ENCODE results near the gene CSMD2. TPM values are rescaled to one million over a fixed set of nuclear protein-coding genes. Genes with fewer than 3 reads are reported as not detected.

CSMD2 gene
- total RNA-seq, 1 donor from 2014 or later, result 0.55 TPM

DNA sequence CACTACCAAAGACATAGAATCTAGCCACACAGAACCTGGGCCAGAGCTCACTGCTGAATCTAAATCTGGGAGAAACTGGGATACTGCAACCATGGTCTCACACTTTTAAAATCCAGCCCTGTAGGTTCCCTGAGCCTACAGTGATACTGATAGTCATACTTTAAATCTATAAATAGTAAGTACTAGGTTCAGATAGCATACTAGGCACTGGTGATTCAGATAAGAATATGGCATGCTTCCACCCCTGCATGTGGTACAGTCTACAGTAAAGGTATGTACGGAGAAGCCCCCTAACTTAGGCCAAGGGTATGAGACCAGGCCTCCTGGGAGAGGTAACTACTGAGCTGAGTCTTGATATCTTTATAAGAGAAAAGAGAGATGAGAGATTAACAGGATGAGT is 494.5 kb downstream of the CSMD2 start:
- Mint-ChIP-seq H3K4me3 (ENCODE audit: unreplicated experiment) (no peak overlapping the region), H3K9me3 (ENCODE audit: low read depth) (peaks cover 19% of the 10 kb centered on the region), H3K36me3 (ENCODE audit: low read depth) (no peaks in the 10 kb centered on the region), H3K27ac (ENCODE audit: unreplicated experiment) (no peak overlapping the region), H3K4me1 (ENCODE audit: low read depth) (no peaks in the 10 kb centered on the region), H3K27me3 (ENCODE audit: low read depth) (peaks cover 2% of the 10 kb centered on the region)
- TF ChIP-seq, protein P1, sequence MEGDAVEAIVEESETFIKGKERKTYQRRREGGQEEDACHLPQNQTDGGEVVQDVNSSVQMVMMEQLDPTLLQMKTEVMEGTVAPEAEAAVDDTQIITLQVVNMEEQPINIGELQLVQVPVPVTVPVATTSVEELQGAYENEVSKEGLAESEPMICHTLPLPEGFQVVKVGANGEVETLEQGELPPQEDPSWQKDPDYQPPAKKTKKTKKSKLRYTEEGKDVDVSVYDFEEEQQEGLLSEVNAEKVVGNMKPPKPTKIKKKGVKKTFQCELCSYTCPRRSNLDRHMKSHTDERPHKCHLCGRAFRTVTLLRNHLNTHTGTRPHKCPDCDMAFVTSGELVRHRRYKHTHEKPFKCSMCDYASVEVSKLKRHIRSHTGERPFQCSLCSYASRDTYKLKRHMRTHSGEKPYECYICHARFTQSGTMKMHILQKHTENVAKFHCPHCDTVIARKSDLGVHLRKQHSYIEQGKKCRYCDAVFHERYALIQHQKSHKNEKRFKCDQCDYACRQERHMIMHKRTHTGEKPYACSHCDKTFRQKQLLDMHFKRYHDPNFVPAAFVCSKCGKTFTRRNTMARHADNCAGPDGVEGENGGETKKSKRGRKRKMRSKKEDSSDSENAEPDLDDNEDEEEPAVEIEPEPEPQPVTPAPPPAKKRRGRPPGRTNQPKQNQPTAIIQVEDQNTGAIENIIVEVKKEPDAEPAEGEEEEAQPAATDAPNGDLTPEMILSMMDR (IDR thresholded peaks at IDR 0.05), result no peak
- no peak for DNase-seq (ENCODE audit: low spot score)

DNA sequence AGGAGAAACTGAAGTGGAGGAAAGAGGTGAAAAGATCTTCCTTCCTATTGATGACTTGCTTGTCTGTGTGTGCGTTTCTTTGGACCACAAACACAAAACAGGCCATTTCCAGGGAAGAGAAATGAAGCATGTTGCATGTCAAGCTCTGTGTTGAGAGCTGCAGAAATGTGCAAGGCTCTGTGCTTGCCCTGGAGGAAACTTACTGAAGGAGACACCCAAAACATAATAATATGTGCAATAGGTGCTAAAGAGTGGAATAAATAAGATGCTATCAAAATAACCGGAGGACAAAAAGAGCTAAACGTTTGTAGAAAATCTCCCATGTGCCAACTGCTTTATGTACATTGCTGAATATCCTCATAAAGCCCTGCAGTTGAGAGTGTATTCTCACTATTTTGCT is 496.3 kb downstream of the CSMD2 start:
- TF ChIP-seq, protein P1 (IDR thresholded peaks at IDR 0.05), result no peak
- Mint-ChIP-seq H3K4me1 (ENCODE audit: low read depth) (no peaks in the 10 kb centered on the region), H3K27me3 (ENCODE audit: low read depth) (peaks cover 2% of the 10 kb centered on the region), H3K27ac (ENCODE audit: unreplicated experiment) (no peak overlapping the region), H3K9me3 (ENCODE audit: low read depth) (peaks cover 6% of the 10 kb centered on the region), H3K36me3 (ENCODE audit: low read depth) (no peaks in the 10 kb centered on the region), H3K4me3 (ENCODE audit: unreplicated experiment) (no peak overlapping the region)
- DNase-seq (ENCODE audit: low spot score), result no peak

DNA sequence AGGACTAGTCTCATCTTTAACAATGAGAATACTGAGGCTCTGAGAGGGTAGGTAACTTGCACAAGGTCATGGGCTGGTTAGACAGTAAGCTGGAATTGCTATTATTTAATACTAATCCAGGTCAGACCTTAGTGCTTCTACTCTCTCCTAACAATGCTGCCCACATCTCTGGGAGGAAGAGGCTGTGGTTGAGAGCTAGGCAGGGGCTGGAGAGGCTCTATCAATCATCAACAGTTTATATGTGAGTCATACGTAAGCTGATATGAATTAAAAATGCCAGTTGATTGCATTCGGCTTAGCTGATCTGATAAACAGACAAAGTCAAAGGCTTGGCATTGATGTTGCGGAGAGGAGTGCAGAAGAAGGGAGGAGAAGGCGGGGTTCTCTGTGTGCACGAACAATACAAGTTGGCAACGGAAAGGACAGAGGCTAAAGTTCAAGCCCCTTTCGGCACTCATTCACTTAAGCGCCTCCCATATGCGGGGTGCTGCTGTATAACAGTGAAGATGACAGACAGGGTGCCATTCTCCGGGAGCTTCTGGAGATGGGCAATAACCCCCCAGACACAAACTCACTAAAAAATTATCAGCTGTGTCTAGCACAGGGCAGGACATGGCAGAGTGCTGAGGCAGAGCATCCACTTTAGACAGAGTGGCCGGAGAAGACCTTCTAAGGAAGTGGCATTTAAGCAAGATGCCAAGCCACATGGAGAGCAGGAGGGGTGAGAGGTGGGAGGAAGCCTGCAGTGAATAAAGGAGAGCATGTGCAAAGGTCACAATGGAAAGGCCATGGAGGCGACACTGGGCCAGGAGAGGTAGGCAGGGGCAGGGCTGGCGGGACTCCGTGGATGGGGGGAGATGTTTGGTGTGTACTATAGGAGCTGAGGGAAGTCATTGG is 497.4 kb downstream of the CSMD2 start:
- TF ChIP-seq, protein P1 (IDR thresholded peaks at IDR 0.05), result no peak
- H3K27me3 Mint-ChIP-seq (ENCODE audit: low read depth), result peaks cover 4% of the 10 kb centered on the region
- H3K9me3 Mint-ChIP-seq (ENCODE audit: low read depth), result no peaks in the 10 kb centered on the region
- H3K27ac Mint-ChIP-seq (ENCODE audit: unreplicated experiment), result no peak overlapping the region
- H3K4me3 Mint-ChIP-seq (ENCODE audit: unreplicated experiment), result no peak overlapping the region
- DNase-seq (ENCODE audit: low spot score), result no peak
- no peaks in the 10 kb centered on the region for H3K36me3 Mint-ChIP-seq (ENCODE audit: low read depth)
- H3K4me1 Mint-ChIP-seq (ENCODE audit: low read depth), result no peaks in the 10 kb centered on the region

DNA sequence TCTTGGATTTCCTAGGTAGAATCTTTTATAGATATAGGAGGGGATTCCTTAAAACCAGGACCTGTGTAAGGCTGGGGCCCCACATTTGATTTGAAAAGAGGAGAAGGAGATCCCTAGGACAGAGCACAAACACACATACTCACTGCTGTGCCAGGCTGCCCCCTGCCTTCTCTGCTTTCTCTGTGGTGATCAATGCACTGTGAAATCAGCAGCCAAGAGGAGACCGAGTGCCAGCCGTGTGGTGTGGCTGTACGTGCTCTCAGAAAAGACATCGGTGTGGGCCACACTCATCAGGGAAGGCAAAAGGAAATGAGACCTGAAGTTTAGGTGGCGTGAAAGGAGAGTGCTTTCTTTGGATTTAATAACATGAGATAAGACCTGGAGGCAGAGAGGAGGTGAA is 498.4 kb downstream of the CSMD2 start:
- H3K27ac Mint-ChIP-seq (ENCODE audit: unreplicated experiment), result no peak overlapping the region
- no peaks in the 10 kb centered on the region for H3K9me3 Mint-ChIP-seq (ENCODE audit: low read depth)
- no peak for DNase-seq (ENCODE audit: low spot score)
- TF ChIP-seq, protein P1 (IDR thresholded peaks at IDR 0.05), result no peak
- peaks cover 4% of the 10 kb centered on the region for H3K27me3 Mint-ChIP-seq (ENCODE audit: low read depth)
- H3K4me3 Mint-ChIP-seq (ENCODE audit: unreplicated experiment), result no peak overlapping the region
- no peaks in the 10 kb centered on the region for H3K36me3 Mint-ChIP-seq (ENCODE audit: low read depth)
- no peaks in the 10 kb centered on the region for H3K4me1 Mint-ChIP-seq (ENCODE audit: low read depth)

DNA sequence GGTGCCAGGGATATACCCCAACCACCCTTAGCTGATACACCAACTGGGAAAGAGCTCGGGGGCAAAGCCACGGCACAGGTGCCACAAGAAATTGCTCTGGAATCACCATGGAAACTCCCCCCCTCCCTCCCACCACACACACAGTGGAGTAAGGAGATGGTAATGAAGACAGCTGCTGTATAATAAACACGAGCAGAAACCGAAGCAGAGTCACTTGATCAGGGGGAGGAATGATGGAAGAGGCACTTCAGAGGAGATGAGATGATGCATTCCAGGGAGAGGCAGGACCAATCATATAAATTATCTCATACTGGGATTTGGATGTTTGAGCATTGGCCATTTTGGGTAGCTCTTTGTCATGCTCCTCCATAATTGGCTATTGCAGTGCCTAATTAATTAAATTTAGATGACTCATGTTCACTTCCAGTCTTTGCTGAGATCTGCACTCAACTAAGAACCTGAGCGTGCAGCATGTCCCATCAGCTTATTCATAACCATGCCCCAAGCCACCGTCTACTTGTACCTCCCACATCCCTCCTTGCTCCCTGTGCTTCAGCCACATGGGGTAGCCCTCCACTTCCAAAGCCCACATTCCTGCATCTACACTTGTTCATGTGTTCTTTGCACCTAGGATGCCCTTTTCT is 503.1 kb downstream of the CSMD2 start:
- Mint-ChIP-seq H3K4me3 (ENCODE audit: unreplicated experiment) (no peak overlapping the region), H3K27me3 (ENCODE audit: low read depth) (peaks cover 4% of the 10 kb centered on the region), H3K9me3 (ENCODE audit: low read depth) (no peaks in the 10 kb centered on the region), H3K27ac (ENCODE audit: unreplicated experiment) (no peak overlapping the region), H3K36me3 (ENCODE audit: low read depth) (no peaks in the 10 kb centered on the region), H3K4me1 (ENCODE audit: low read depth) (no peaks in the 10 kb centered on the region)
- TF ChIP-seq, protein P1 (IDR thresholded peaks at IDR 0.05), result no peak
- no peak for DNase-seq (ENCODE audit: low spot score)
